GM12891 (cell line): ENCODE measurements around the gene TTC28.
"Not testable (repeated sequence)": the region's sequence is repeated elsewhere in the genome, so short reads cannot be mapped to it uniquely, and the experiment has no call there.

Experiments used
- DNase-seq: peaks from one replicate; pipeline ENCODE4 v3.0.0; 2011; ENCODE audit warnings: low spot score; ENCODE audit not compliant: insufficient read length
- FAIRE-seq: peaks from 2 replicates; lab custom pipeline; 2011; peaks lifted over from hg19 to GRCh38; lab: Jason Lieb, UNC
- PAX5 ChIP-seq: IDR thresholded peaks from 2 replicates; pipeline ENCODE4 v1.6.1; 2011; ENCODE audit warnings: low read length, moderate library complexity, mild to moderate bottlenecking; ENCODE audit not compliant: insufficient read depth, severe bottlenecking
- POLR2A ChIP-seq: IDR thresholded peaks from 2 replicates; pipeline ENCODE4 v1.6.1; 2011; ENCODE audit warnings: low read depth, low read length, control low read depth
- POLR2AphosphoS5 ChIP-seq: IDR thresholded peaks from 2 replicates; pipeline ENCODE4 v1.6.1; 2011; ENCODE audit warnings: low read depth, low read length, control low read depth
- POU2F2 ChIP-seq: IDR thresholded peaks from 2 replicates; pipeline ENCODE4 v1.6.1; 2011; ENCODE audit warnings: low read depth, mild to moderate bottlenecking, control low read depth, low read length, moderate library complexity
- SPI1 ChIP-seq: IDR thresholded peaks from 2 replicates; pipeline ENCODE4 v1.6.1; 2011; ENCODE audit warnings: low read depth, low read length, control low read depth
- TAF1 ChIP-seq: IDR thresholded peaks from 2 replicates; pipeline ENCODE4 v1.6.1; 2011; ENCODE audit warnings: low read depth, low read length, control low read depth

The TTC28 gene

GRCh38 chr22:28521451-28521850 is 158.2 kb downstream of the TTC28 start:
- FAIRE-seq (no peak), DNase-seq (no peak)
- TF ChIP-seq PAX5 (no peak), TAF1 (no peak), POLR2A (no peak), POLR2AphosphoS5 (no peak), POU2F2 (no peak), SPI1 (no peak)

GRCh38 chr22:28514321-28514821 is 165.3 kb downstream of the TTC28 start:
- DNase-seq (no peak), FAIRE-seq (no peak)
- TF ChIP-seq POU2F2 (no peak), POLR2A (no peak), TAF1 (no peak), PAX5 (no peak), POLR2AphosphoS5 (no peak), SPI1 (no peak)

GRCh38 chr22:28512387-28512786 is 167.3 kb downstream of the TTC28 start:
- not testable (repeated sequence) for FAIRE-seq, DNase-seq

GRCh38 chr22:28507896-28508295 is 171.7 kb downstream of the TTC28 start:
- DNase-seq (no peak), FAIRE-seq (no peak)
- no peak for TF ChIP-seq POLR2AphosphoS5
- TF ChIP-seq POLR2A = no peak
- TF ChIP-seq PAX5 = no peak
- TF ChIP-seq SPI1 = no peak
- no peak for TF ChIP-seq TAF1
- no peak for TF ChIP-seq POU2F2

GRCh38 chr22:28506150-28506535 is 173.5 kb downstream of the TTC28 start:
- no peak for DNase-seq
- TF ChIP-seq POLR2A (no peak), SPI1 (no peak), POLR2AphosphoS5 (no peak), POU2F2 (no peak), TAF1 (no peak), PAX5 (no peak)
- FAIRE-seq = no peak

GRCh38 chr22:28505416-28506149 is 174.1 kb downstream of the TTC28 start:
- FAIRE-seq (no peak), DNase-seq (no peak)
- TF ChIP-seq POLR2AphosphoS5 (no peak), TAF1 (no peak), PAX5 (no peak), SPI1 (no peak), POU2F2 (no peak), POLR2A (no peak)

GRCh38 chr22:28500006-28500405 is 179.6 kb downstream of the TTC28 start:
- TF ChIP-seq TAF1 (no peak), POLR2AphosphoS5 (no peak), POU2F2 (no peak), PAX5 (no peak), POLR2A (no peak), SPI1 (no peak)
- FAIRE-seq = no peak
- DNase-seq = no peak

GRCh38 chr22:28498044-28498443 is 181.6 kb downstream of the TTC28 start:
- TF ChIP-seq POLR2A (no peak), POU2F2 (no peak), PAX5 (no peak)
- FAIRE-seq = no peak
- DNase-seq = no peak

- TF ChIP-seq POLR2AphosphoS5 (no peak), PAX5 (no peak), TAF1 (no peak), SPI1 (no peak), POU2F2 (no peak), POLR2A (no peak)
- FAIRE-seq = no peak
Measured at GRCh38 chr22:28497188-28497587, 182.5 kb downstream of the TTC28 start.

GRCh38 chr22:28491289-28491688 is 188.4 kb downstream of the TTC28 start:
- not testable (repeated sequence) for FAIRE-seq, DNase-seq

More at GRCh38 chr22:28497188-28497587, 182.5 kb downstream of the TTC28 start:
- no peak for DNase-seq
